H1 (cell line): ENCODE measurements around the gene IRS1. TPM values are rescaled to one million over a fixed set of nuclear protein-coding genes. Genes with fewer than 3 reads are reported as not detected.

Experiments
- CTCF ChIA-PET: fragments of 300-600 bp; sonication (Branson Sonifier 250); formaldehyde crosslinking; loops from one replicate; lab custom pipeline; 2021; ENCODE audit not compliant: partially characterized antibody; lab: Charles Lee
- POLR2A ChIA-PET: fragments of 300-600 bp; sonication (Branson Sonifier 250); formaldehyde crosslinking; loops from one replicate; lab custom pipeline; 2021; ENCODE audit warnings: inconsistent platforms; ENCODE audit not compliant: partially characterized antibody; lab: Charles Lee
- DNase-seq, 2 experiments: peaks; one replicate each; pipeline versions ENCODE4 v3.0.0 to v3.0.0-alpha.2; 2010 to 2022; ENCODE audit warnings: low spot score in 2 of 2, low read depth in 1 of 2, mixed read lengths in 1 of 2
- FAIRE-seq: peaks from 2 replicates; lab custom pipeline; 2011; peaks lifted over from hg19 to GRCh38; lab: Jason Lieb, UNC
- H2AFZ ChIP-seq: 2 replicates; pipeline ENCODE4 v1.8.1; 2012; ENCODE audit warnings: low read length, inconsistent platforms
- H2AK5ac ChIP-seq: 2 replicates; pipeline ENCODE4 v1.6.1; 2013; ENCODE audit warnings: low read depth, low read length
- H2BK120ac ChIP-seq: replicated peaks from 2 replicates; pipeline ENCODE3; 2013; ENCODE audit warnings: low read depth, low read length, inconsistent platforms
- H2BK12ac ChIP-seq: 2 replicates; pipeline ENCODE4 v1.6.1; 2013; ENCODE audit warnings: low read depth, low read length
- H2BK15ac ChIP-seq: 2 replicates; pipeline ENCODE4 v1.6.1; 2013; ENCODE audit warnings: low read length
- H2BK20ac ChIP-seq: 2 replicates; pipeline ENCODE4 v1.6.1; 2013; ENCODE audit warnings: low read length
- H2BK5ac ChIP-seq: 2 replicates; pipeline ENCODE4 v1.6.1; 2013; ENCODE audit warnings: low read depth, low read length
- H3K14ac ChIP-seq: 2 replicates; pipeline ENCODE4 v1.6.1; 2013; ENCODE audit warnings: inconsistent platforms; ENCODE audit not compliant: insufficient read length
- H3K18ac ChIP-seq: 2 replicates; pipeline ENCODE4 v1.6.1; 2013; ENCODE audit warnings: low read length; ENCODE audit errors: extremely low read depth
- H3K23ac ChIP-seq: 2 replicates; pipeline ENCODE4 v1.6.1; 2013; ENCODE audit warnings: inconsistent platforms; ENCODE audit not compliant: insufficient read length
- H3K23me2 ChIP-seq: 2 replicates; pipeline ENCODE4 v1.6.1; 2013; ENCODE audit warnings: low read depth, low read length
- H3K27ac ChIP-seq: 2 replicates; pipeline ENCODE4 v1.6.1; 2011; ENCODE audit warnings: low read depth, low read length, inconsistent platforms
- H3K27me3 ChIP-seq, 4 experiments: replicated peaks in 1 of 4; 1 replicate in 1 of 4; 2 replicates in 3 of 4; pipeline versions ENCODE4 v1.6.1 to v1.8.1; 2011 to 2013; ENCODE audit warnings: low read length in 3 of 4, mild to moderate bottlenecking in 3 of 4, inconsistent platforms in 2 of 4, mixed read lengths in 2 of 4, moderate library complexity in 1 of 4; ENCODE audit not compliant: control insufficient read depth in 3 of 4, insufficient read depth in 3 of 4; ENCODE audit errors: extremely low read depth in 1 of 4
- H3K36me3 ChIP-seq, 4 experiments: 2 replicates each; pipeline versions ENCODE4 v1.6.1 to v1.8.1; 2011 to 2013; ENCODE audit warnings: mild to moderate bottlenecking in 4 of 4, low read length in 3 of 4, moderate library complexity in 2 of 4, control low read depth in 1 of 4, inconsistent platforms in 1 of 4; ENCODE audit not compliant: insufficient read depth in 4 of 4, control insufficient read depth in 2 of 4
- H3K4ac ChIP-seq: replicated peaks from 2 replicates; pipeline ENCODE3; 2013; ENCODE audit warnings: low read length, low read depth, mixed read lengths, inconsistent platforms; ENCODE audit not compliant: insufficient read length
- H3K4me1 ChIP-seq, 4 experiments: replicated peaks in 1 of 4; 1 replicate in 1 of 4; 2 replicates in 3 of 4; pipeline versions ENCODE4 v1.6.1 to v1.8.1; 2011 to 2013; ENCODE audit warnings: low read length in 3 of 4, inconsistent platforms in 2 of 4, mixed read lengths in 1 of 4; ENCODE audit not compliant: insufficient read depth in 4 of 4, control insufficient read depth in 3 of 4
- H3K4me2 ChIP-seq, 2 experiments: 2 replicates each; pipeline versions ENCODE4 v1.6.1 to v1.8.1; 2011 to 2013; ENCODE audit warnings: low read depth in 2 of 2, low read length in 2 of 2, control low read depth in 1 of 2, inconsistent platforms in 1 of 2, mild to moderate bottlenecking in 1 of 2; ENCODE audit not compliant: insufficient read depth in 1 of 2
- H3K4me3 ChIP-seq, 4 experiments: fragments of 200-600, 300-600 bp in 1 of 4; sonication (generic), shearing (Covaris generic), sonication (Bioruptor Twin) in 1 of 4; 2 replicates each; pipeline versions ENCODE4 v1.5.1 to v1.8.1; 2011 to 2016; ENCODE audit warnings: low read length in 4 of 4, low read depth in 3 of 4, control low read depth in 2 of 4, inconsistent platforms in 2 of 4, mild to moderate bottlenecking in 2 of 4, mixed read lengths in 1 of 4, moderate library complexity in 1 of 4; ENCODE audit not compliant: insufficient read depth in 2 of 4; ENCODE audit errors: extremely low read depth in 1 of 4
- H3K56ac ChIP-seq: replicated peaks from 2 replicates; pipeline ENCODE3; 2013; ENCODE audit warnings: low read depth, mild to moderate bottlenecking, mixed read lengths, low read length, inconsistent platforms; ENCODE audit not compliant: insufficient read length
- H3K79me1 ChIP-seq: 2 replicates; pipeline ENCODE4 v1.6.1; 2013; ENCODE audit warnings: low read depth, low read length, control low read depth
- H3K79me2 ChIP-seq, 2 experiments: 2 replicates each; pipeline versions ENCODE4 v1.6.1 to v1.8.1; 2012 to 2013; ENCODE audit warnings: low read length in 2 of 2, mild to moderate bottlenecking in 2 of 2, inconsistent platforms in 1 of 2; ENCODE audit not compliant: insufficient read depth in 2 of 2, control insufficient read depth in 1 of 2
- H3K9ac ChIP-seq, 4 experiments: replicated peaks in 1 of 4; 1 replicate in 1 of 4; 2 replicates in 3 of 4; pipeline versions ENCODE4 v1.6.1 to v1.8.1; 2011 to 2013; ENCODE audit warnings: low read depth in 3 of 4, low read length in 3 of 4, control low read depth in 2 of 4, mild to moderate bottlenecking in 2 of 4, moderate library complexity in 2 of 4, inconsistent platforms in 1 of 4; ENCODE audit errors: extremely low read depth in 1 of 4
- H3K9me3 ChIP-seq, 2 experiments: 2 replicates each; pipeline versions ENCODE4 v1.6.1 to v1.8.1; 2012 to 2013; ENCODE audit warnings: mild to moderate bottlenecking in 2 of 2, moderate library complexity in 2 of 2, control low read depth in 1 of 2, inconsistent platforms in 1 of 2, low read depth in 1 of 2, low read length in 1 of 2, mixed read lengths in 1 of 2; ENCODE audit not compliant: insufficient read depth in 2 of 2
- H4K20me1 ChIP-seq, 2 experiments: replicated peaks in 1 of 2; 2 replicates each; pipeline versions ENCODE3 to v1.8.1; 2011 to 2013; ENCODE audit warnings: inconsistent platforms in 2 of 2, low read length in 2 of 2, mild to moderate bottlenecking in 1 of 2; ENCODE audit not compliant: insufficient read depth in 2 of 2, control insufficient read depth in 1 of 2
- H4K5ac ChIP-seq: 2 replicates; pipeline ENCODE4 v1.6.1; 2013; ENCODE audit warnings: low read length, low read depth, mixed read lengths, inconsistent platforms; ENCODE audit not compliant: insufficient read length
- H4K8ac ChIP-seq: 2 replicates; pipeline ENCODE4 v1.8.0; 2013; ENCODE audit warnings: mild to moderate bottlenecking, moderate library complexity, low read length, inconsistent platforms; ENCODE audit not compliant: insufficient read depth; ENCODE audit errors: extremely low read depth
- H4K91ac ChIP-seq: replicated peaks from 2 replicates; pipeline ENCODE3; 2013; ENCODE audit warnings: low read length, mixed read lengths, inconsistent platforms; ENCODE audit not compliant: insufficient read length
- ASH2L ChIP-seq: fragments of 200-600, 300-600 bp; sonication (generic); IDR thresholded peaks from one replicate; pipeline ENCODE4 v1.7.1; 2017; ENCODE audit warnings: low read length
- EGR1 ChIP-seq: IDR thresholded peaks from 2 replicates; pipeline ENCODE4 v1.6.1; 2011; ENCODE audit warnings: low read depth, low read length, borderline replicate concordance
- GTF2F1 ChIP-seq: IDR thresholded peaks from 2 replicates; pipeline ENCODE4 v1.6.1; 2012; ENCODE audit warnings: low read depth, low read length, improper control_type of control experiment, borderline replicate concordance
- JUND ChIP-seq: IDR thresholded peaks from 2 replicates; pipeline ENCODE4 v1.6.1; 2011; ENCODE audit warnings: mild to moderate bottlenecking, improper control_type of control experiment, low read length
- KDM4A ChIP-seq: IDR thresholded peaks from one replicate; pipeline ENCODE4 v1.7.1; 2012; ENCODE audit warnings: low read depth, mild to moderate bottlenecking, moderate library complexity, low read length, inconsistent platforms; ENCODE audit not compliant: severe bottlenecking
- RNF2 ChIP-seq: fragments of 200-900, 300-1000 bp; sonication (generic); IDR thresholded peaks from 2 replicates; pipeline ENCODE4 v1.7.1; 2016; ENCODE audit warnings: borderline replicate concordance, low read depth, mild to moderate bottlenecking, antibody characterized with exemption, low read length; ENCODE audit not compliant: poor library complexity, severe bottlenecking; ENCODE audit errors: missing control alignments
- SIN3A ChIP-seq, 2 experiments: IDR thresholded peaks in 1 of 2; conservative IDR thresholded peaks in 1 of 2; 2 replicates each; pipeline ENCODE4 v1.6.1; 2011 to 2012; ENCODE audit warnings: low read length in 2 of 2, improper control_type of control experiment in 1 of 2, low read depth in 1 of 2, mild to moderate bottlenecking in 1 of 2
- YY1 ChIP-seq: IDR thresholded peaks from 2 replicates; pipeline ENCODE4 v1.6.1; 2011; ENCODE audit warnings: low read depth, mild to moderate bottlenecking, low read length
- WGBS, 2 experiments: shearing (Covaris generic) in 1 of 2; methylation state at CpG; one replicate each; pipeline versions ENCODE4 v1.1.6 to v1.1.7; 2013 to 2015; ENCODE audit warnings: low lambda C conversion rate in 2 of 2, mixed read lengths in 2 of 2, inconsistent platforms in 1 of 2, low coverage in 1 of 2, missing lambda C conversion rate in 1 of 2; ENCODE audit not compliant: insufficient replicate concordance in 2 of 2, insufficient coverage in 1 of 2, insufficient read length in 1 of 2; ENCODE audit errors: extremely low coverage in 1 of 2, missing lambda C conversion rate in 1 of 2; 5-methylcytosine and 5-hydroxymethylcytosine counted together
- polyA plus RNA-seq, 7 experiments: library from polyadenylated mRNA; depleted of rRNA in 3 of 7; stranded (reverse) in 5 of 7; unstranded in 2 of 7; fragments of >200 nt in 5 of 7; fragments of 200-250 nt in 2 of 7; gene quantifications; 1 replicate in 5 of 7; 2 replicates in 1 of 7; 4 replicates in 1 of 7; pipeline versions ENCODE4 v1.2.1 to v1.2.3, GENCODE V29; 2011 to 2013; ENCODE audit warnings: missing spikeins in 2 of 7, mixed read lengths in 2 of 7
- total RNA-seq: library from RNA; stranded (reverse); fragmentation: NEBNext Ultra II Directional; extraction: Animal tissue kit (Norgen Biotek cat#: 25700); gene quantifications from 2 replicates; pipeline ENCODE4 v1.2.1, GENCODE V29; 2021
- TF ChIP-seq, protein P1 (sequence below): IDR thresholded peaks from 2 replicates; pipeline ENCODE4 v1.6.1; 2012; ENCODE audit warnings: inconsistent platforms
- TF ChIP-seq, protein P2 (sequence below): IDR thresholded peaks from 2 replicates; pipeline ENCODE4 v1.6.1; 2011; ENCODE audit warnings: low read length, improper control_type of control experiment

The IRS1 gene
- total and polyA plus RNA-seq, 2 of the 8 experiments (the other 6 are each of a cell fraction or from before 2014, with no cell fraction given), result 9.1 to 26.9 TPM

DNA sequence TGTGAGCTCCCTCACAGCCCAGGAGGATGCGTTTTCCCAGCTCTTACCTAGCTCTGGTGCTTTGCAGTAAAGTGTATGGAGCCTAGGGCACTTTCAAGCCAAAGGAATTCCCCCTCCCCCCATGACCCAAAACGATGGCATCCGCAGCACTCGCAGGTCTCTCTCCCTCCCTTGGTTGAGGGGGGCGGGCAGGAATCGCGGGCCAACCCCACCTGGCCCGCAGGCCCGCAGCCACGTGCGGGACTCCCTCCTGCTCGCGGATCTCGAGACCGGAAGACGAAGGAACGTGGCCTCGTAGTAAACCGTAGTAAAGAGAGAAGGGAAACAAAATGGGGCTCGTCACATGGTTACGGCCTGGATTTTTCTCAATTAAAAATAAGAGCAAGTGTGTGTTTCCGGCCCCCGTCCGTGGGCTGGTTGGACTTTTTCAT lies 8.5 kb downstream of the IRS1 start:
- Histone ChIP-seq H2AFZ (0 out of 2 replicates have a peak overlapping the region, but pooled peaks have one; percentile 55), H4K91ac (peak overlapping the region; percentile 75), H3K27ac (peak overlapping the region; percentile 86), H3K4ac (peak overlapping the region; percentile 39), H2BK120ac (no peak overlapping the region), H4K20me1 (peaks cover 2 to 5% of the 10 kb centered on the region in 2 experiments), H3K14ac (no peak overlapping the region), H2AK5ac (no peak overlapping the region), H3K4me2 (peak overlapping the region; percentile 71 to 95), H3K79me1 (0 out of 2 replicates have a peak, but pooled peaks cover 3% of the 10 kb centered on the region), H3K9me3 (no peaks in the 10 kb centered on the region), H2BK5ac (peak overlapping the region; percentile 90), H3K23me2 (peaks cover 10% of the 10 kb centered on the region; the same call in 1 of the 2 replicates), H3K23ac (no peak overlapping the region), H2BK20ac (no peak overlapping the region), H4K5ac (peak overlapping the region; percentile 78), H3K18ac (peak overlapping the region; percentile 93), H2BK15ac (no peak overlapping the region), H3K36me3 (peaks cover 0 to 13% (median 2%) of the 10 kb centered on the region in 4 experiments; a peak in 3 of 8 replicates), H3K9ac (peak overlapping the region in 3 of 4 experiments; percentile 53 to 81 (median 80); a peak in 6 of 7 replicates), H3K4me3 (peak overlapping the region; percentile 27 to 59 (median 44)), H3K4me1 (peaks cover 10 to 20% (median 15%) of the 10 kb centered on the region in 4 experiments), H4K8ac (peak overlapping the region; percentile 97; the same call in 1 of the 2 replicates), H3K56ac (peak overlapping the region; percentile 70), H3K27me3 (no peaks in the 10 kb centered on the region), H3K79me2 (peaks cover 0 to 86% of the 10 kb centered on the region in 2 experiments), H2BK12ac (peak overlapping the region; percentile 91)
- peak; percentile 7 for FAIRE-seq
- CTCF ChIA-PET, result interaction anchor here (0.9 to 1.2 kb wide), 3 partner anchors 11 to 1122 kb away, joined by 3 read pairs; no protein-coding TSS in a partner anchor
- WGBS, 2 experiments, result 4% methylated on average over 21 of the region's 24 CpGs; no CpG with 5 or more reads in 1 of the 2 experiments
- POLR2A ChIA-PET, result interaction anchor here (0.8 to 1.2 kb wide), 4 partner anchors 8 to 45 kb away, joined by 3 to 5 read pairs (median 4); partner anchors contain the start of genes IRS1 and RHBDD1
- DNase-seq, result no peak
- TF ChIP-seq ASH2L, result peak; percentile 91
- TF ChIP-seq JUND, result 0 out of 2 replicates have a peak, but pooled peaks have one; percentile 14
- TF ChIP-seq YY1, result peak; percentile 75
- TF ChIP-seq, protein P1, sequence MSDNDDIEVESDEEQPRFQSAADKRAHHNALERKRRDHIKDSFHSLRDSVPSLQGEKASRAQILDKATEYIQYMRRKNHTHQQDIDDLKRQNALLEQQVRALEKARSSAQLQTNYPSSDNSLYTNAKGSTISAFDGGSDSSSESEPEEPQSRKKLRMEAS, result peak; percentile 100
- peak; percentile 48 for TF ChIP-seq KDM4A
- TF ChIP-seq RNF2, result peak; percentile 53
- 0 out of 2 replicates have a peak, but pooled peaks have one; percentile 43 for TF ChIP-seq GTF2F1
- TF ChIP-seq, protein P2, sequence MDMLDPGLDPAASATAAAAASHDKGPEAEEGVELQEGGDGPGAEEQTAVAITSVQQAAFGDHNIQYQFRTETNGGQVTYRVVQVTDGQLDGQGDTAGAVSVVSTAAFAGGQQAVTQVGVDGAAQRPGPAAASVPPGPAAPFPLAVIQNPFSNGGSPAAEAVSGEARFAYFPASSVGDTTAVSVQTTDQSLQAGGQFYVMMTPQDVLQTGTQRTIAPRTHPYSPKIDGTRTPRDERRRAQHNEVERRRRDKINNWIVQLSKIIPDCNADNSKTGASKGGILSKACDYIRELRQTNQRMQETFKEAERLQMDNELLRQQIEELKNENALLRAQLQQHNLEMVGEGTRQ, result peak; percentile 68
- TF ChIP-seq EGR1, result 0 out of 2 replicates have a peak, but pooled peaks have one; percentile 26
- TF ChIP-seq SIN3A (conservative IDR thresholded peaks at IDR 0.05 in 1 of 2, IDR thresholded peaks at IDR 0.05 in 1 of 2; ENCODE audit: low read depth in 1 of 2, low read length in 2 of 2), result 0 out of 4 replicates have a peak, but pooled peaks of 1 of the 2 experiments have one; percentile 50
